Measurements from ENCODE around the gene ELMOD3.
A peak's percentile ranks its signal among the peaks of the same experiment; 100 is the strongest.

The ELMOD3 gene

DNA sequence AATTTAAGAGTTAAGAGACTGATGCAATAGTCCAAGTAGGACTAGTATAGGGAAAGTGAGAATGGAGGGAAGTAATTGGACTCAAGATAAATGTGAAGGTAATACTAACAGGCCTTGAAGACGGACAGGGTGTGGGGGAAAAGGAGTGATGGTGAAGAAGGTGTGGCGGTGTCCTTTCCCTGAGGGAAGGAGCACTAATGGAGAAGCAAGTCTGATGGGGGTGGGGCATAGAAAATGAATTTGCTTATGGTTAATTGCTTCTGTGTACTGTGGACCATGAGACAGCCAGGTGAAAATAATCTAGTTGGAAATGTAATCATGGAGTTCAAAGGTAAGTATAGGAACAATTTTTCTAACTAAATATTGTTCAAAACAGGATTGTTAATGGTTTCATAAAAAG, 19.6 kb upstream of the ELMOD3 start:
- POLR2A ChIA-PET, result no interaction called here
- CTCF ChIA-PET, result no interaction called here

DNA sequence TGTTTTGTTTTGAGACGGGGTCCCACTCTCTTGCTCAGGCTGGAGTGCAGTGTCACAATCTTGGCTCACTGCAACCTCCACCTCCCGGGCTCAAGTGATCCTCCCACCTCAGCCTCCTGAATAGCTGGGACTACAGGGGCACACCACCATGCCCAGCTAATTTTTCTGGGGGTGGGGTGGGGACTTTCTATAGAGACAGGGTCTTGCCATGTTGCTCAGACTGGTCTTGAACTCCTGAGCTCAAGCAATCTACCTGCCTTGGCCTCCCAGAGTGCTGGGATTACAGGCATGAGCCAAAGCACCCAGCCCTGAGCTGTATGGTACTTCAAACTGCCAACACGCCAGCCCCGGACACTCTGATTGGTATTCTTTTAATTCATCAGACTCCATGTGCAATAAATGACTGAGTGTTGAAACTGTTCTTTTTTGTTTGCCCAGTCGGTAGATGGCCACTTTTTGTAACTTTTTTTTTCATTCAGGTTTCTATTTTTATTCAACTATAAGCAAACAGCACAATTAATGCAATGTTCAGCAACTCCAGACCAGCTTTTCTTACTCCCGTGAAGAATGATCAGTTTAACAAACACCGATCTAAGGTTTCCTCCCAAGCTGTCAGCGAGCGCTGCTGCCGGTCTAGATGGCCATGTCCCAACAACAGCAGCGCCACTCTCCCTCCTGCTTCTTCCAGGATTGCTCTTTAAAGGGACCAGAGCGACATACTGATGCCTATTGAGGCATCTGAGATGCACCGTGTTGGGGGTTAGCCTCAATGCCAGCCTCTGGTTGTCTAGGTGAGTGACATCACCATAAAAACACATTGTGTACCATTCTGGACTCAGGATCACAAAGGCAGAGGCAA, 14.3 kb upstream of the ELMOD3 start:
- Histone ChIP-seq H3K4me3 (ENCODE audit: low read depth, low read length) (no peak overlapping the region), H3K9me3 (ENCODE audit: control insufficient read depth, insufficient read depth, low read depth, low read length) (no peaks in the 10 kb centered on the region), H3K27ac (ENCODE audit: extremely low read depth, low read depth, low read length) (no peak overlapping the region), H3K36me3 (ENCODE audit: control insufficient read depth in 2 of 2, insufficient read depth in 1 of 2, low read length in 2 of 2) (peaks cover 0 to 25% of the 10 kb centered on the region in 2 experiments; a peak in 1 of 3 replicates), H3K4me1 (ENCODE audit: control insufficient read depth, insufficient read depth, low read length) (no peaks in the 10 kb centered on the region)
- TF ChIP-seq ZNF394 (tag by site-specific recombination; IDR thresholded peaks at IDR 0.05; ENCODE audit: borderline replicate concordance) (no peak), FEZF1 (tag by site-specific recombination; IDR thresholded peaks at IDR 0.05) (peak; percentile 23; the same call in 1 of the 2 replicates), ZIC2 (tag by site-specific recombination; IDR thresholded peaks at IDR 0.05) (no peak), EGR2 (tag by site-specific recombination; IDR thresholded peaks at IDR 0.05; ENCODE audit: low read depth) (no peak), ZNF600 (tag by site-specific recombination; IDR thresholded peaks at IDR 0.05) (peak; percentile 37; the same call in 1 of the 2 replicates), ZNF830 (tag by site-specific recombination; IDR thresholded peaks at IDR 0.05; ENCODE audit: low read depth) (no peak), GFI1B (tag by site-specific recombination; IDR thresholded peaks at IDR 0.05) (no peak), KLF1 (tag by site-specific recombination; IDR thresholded peaks at IDR 0.05) (no peak), ZNF629 (tag by site-specific recombination; IDR thresholded peaks at IDR 0.05) (no peak)
- TF ChIP-seq, protein P1, sequence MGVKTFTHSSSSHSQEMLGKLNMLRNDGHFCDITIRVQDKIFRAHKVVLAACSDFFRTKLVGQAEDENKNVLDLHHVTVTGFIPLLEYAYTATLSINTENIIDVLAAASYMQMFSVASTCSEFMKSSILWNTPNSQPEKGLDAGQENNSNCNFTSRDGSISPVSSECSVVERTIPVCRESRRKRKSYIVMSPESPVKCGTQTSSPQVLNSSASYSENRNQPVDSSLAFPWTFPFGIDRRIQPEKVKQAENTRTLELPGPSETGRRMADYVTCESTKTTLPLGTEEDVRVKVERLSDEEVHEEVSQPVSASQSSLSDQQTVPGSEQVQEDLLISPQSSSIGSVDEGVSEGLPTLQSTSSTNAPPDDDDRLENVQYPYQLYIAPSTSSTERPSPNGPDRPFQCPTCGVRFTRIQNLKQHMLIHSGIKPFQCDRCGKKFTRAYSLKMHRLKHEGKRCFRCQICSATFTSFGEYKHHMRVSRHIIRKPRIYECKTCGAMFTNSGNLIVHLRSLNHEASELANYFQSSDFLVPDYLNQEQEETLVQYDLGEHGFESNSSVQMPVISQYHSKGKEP (tag by site-specific recombination; IDR thresholded peaks at IDR 0.05), result no peak
- ChIA-PET CTCF (interaction anchor here (0.6 to 0.9 kb wide), 3 partner anchors 13 to 293 kb away, joined by 3 to 4 read pairs (median 3); no protein-coding TSS in a partner anchor), POLR2A (interaction anchor here (0.8 to 2.0 kb wide), 3 partner anchors 12 to 128 kb away, joined by 3 to 10 read pairs (median 6); partner anchors contain the start of genes ELMOD3, RETSAT and TGOLN2)

More for the DNA sequence above, 19.6 kb upstream of the ELMOD3 start:
- Histone ChIP-seq H3K36me3 (ENCODE audit: control insufficient read depth in 2 of 2, insufficient read depth in 1 of 2, low read length in 2 of 2) (no peaks in the 10 kb centered on the region), H3K27ac (ENCODE audit: extremely low read depth, low read depth, low read length) (no peak overlapping the region), H3K9me3 (ENCODE audit: control insufficient read depth, insufficient read depth, low read depth, low read length) (no peaks in the 10 kb centered on the region), H3K4me3 (ENCODE audit: low read depth, low read length) (no peak overlapping the region), H3K4me1 (ENCODE audit: control insufficient read depth, insufficient read depth, low read length) (no peaks in the 10 kb centered on the region)
- TF ChIP-seq, protein P2, sequence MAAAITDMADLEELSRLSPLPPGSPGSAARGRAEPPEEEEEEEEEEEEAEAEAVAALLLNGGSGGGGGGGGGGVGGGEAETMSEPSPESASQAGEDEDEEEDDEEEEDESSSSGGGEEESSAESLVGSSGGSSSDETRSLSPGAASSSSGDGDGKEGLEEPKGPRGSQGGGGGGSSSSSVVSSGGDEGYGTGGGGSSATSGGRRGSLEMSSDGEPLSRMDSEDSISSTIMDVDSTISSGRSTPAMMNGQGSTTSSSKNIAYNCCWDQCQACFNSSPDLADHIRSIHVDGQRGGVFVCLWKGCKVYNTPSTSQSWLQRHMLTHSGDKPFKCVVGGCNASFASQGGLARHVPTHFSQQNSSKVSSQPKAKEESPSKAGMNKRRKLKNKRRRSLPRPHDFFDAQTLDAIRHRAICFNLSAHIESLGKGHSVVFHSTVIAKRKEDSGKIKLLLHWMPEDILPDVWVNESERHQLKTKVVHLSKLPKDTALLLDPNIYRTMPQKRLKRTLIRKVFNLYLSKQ (tag by site-specific recombination; IDR thresholded peaks at IDR 0.05; ENCODE audit: borderline replicate concordance), result no peak
- TF ChIP-seq, protein P3, sequence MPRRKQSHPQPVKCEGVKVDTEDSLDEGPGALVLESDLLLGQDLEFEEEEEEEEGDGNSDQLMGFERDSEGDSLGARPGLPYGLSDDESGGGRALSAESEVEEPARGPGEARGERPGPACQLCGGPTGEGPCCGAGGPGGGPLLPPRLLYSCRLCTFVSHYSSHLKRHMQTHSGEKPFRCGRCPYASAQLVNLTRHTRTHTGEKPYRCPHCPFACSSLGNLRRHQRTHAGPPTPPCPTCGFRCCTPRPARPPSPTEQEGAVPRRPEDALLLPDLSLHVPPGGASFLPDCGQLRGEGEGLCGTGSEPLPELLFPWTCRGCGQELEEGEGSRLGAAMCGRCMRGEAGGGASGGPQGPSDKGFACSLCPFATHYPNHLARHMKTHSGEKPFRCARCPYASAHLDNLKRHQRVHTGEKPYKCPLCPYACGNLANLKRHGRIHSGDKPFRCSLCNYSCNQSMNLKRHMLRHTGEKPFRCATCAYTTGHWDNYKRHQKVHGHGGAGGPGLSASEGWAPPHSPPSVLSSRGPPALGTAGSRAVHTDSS (tag by site-specific recombination; IDR thresholded peaks at IDR 0.05), result no peak
- TF ChIP-seq, protein P4, sequence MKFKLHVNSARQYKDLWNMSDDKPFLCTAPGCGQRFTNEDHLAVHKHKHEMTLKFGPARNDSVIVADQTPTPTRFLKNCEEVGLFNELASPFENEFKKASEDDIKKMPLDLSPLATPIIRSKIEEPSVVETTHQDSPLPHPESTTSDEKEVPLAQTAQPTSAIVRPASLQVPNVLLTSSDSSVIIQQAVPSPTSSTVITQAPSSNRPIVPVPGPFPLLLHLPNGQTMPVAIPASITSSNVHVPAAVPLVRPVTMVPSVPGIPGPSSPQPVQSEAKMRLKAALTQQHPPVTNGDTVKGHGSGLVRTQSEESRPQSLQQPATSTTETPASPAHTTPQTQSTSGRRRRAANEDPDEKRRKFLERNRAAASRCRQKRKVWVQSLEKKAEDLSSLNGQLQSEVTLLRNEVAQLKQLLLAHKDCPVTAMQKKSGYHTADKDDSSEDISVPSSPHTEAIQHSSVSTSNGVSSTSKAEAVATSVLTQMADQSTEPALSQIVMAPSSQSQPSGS (tag by site-specific recombination; IDR thresholded peaks at IDR 0.05; ENCODE audit: low read depth), result no peak
- TF ChIP-seq HOXA7 (CRISPR knock-in tag; IDR thresholded peaks at IDR 0.05; ENCODE audit: borderline replicate concordance), result no peak

Measured in HEK293 (cell line).